HCT116 (cell line): ENCODE measurements around the gene SLC25A17. TPM values are rescaled to one million over a fixed set of nuclear protein-coding genes. Genes with fewer than 3 reads are reported as not detected.
"Not testable (repeated sequence)": the region's sequence is repeated elsewhere in the genome, so short reads cannot be mapped to it uniquely, and the experiment has no call there.

Source experiments
- ATAC-seq: fragments of 200-7000 bp; cut with Tn5 transposase; 2 replicates; pipeline ENCODE4 v1.9.1; 2020; ENCODE audit warnings: mild to moderate bottlenecking, moderate library complexity
- BruUV-seq: library from RNA; stranded (reverse); fragments of 400-500 nt; replicated peaks from 2 replicates; lab custom pipeline; 2021; lab: Mats Ljungman, UMichigan
- CTCF ChIA-PET: fragments of 300-600 bp; sonication (Branson Sonifier 250); formaldehyde crosslinking; loops from one replicate; lab custom pipeline; 2021; ENCODE audit warnings: antibody characterized with exemption; lab: Charles Lee
- POLR2A ChIA-PET: fragments of 300-600, 350-600 bp; sonication (Branson Sonifier 250); formaldehyde crosslinking; loops from one replicate; lab custom pipeline; 2021; ENCODE audit warnings: antibody characterized with exemption; lab: Charles Lee
- RAD21 ChIA-PET, 2 experiments: fragments of 300-600 bp; sonication (Branson Sonifier 250); formaldehyde crosslinking; loops; one replicate each; lab custom pipeline; 2023; ENCODE audit warnings: low total read pairs in 2 of 2; ENCODE audit not compliant: uncharacterized antibody in 2 of 2, unreplicated experiment in 2 of 2, low non-redundant PET in 1 of 2; lab: Charles Lee
- DNase-seq: peaks from one replicate; pipeline ENCODE4 v3.0.0-alpha.2; 2010; ENCODE audit warnings: low read depth, low spot score
- H2AFZ ChIP-seq: fragments of 200-600 bp; shearing (Covaris generic), sonication (generic); 2 replicates; pipeline ENCODE4 v1.6.1; 2017; ENCODE audit warnings: low read depth, mixed run types, mixed read lengths, antibody characterized with exemption, low read length; ENCODE audit not compliant: poor library complexity, severe bottlenecking
- H3K27ac ChIP-seq: 2 replicates; pipeline ENCODE4 v1.5.1; 2012; ENCODE audit warnings: low read depth, low read length
- H3K27me3 ChIP-seq: fragments of 200-600 bp; sonication (generic); 2 replicates; pipeline ENCODE4 v1.6.1; 2016; ENCODE audit warnings: mixed run types, low read length, mixed read lengths; ENCODE audit not compliant: insufficient read depth
- H3K36me3 ChIP-seq, 2 experiments: fragments of 200-500 bp in 1 of 2; fragments of 200-600 bp in 1 of 2; sonication (Bioruptor generic) in 1 of 2; sonication (generic) in 1 of 2; 2 replicates each; pipeline versions ENCODE4 v1.5.1 to v1.6.1; 2014 to 2016; ENCODE audit warnings: low read length in 2 of 2, inconsistent platforms in 1 of 2, mixed read lengths in 1 of 2, mixed run types in 1 of 2; ENCODE audit not compliant: insufficient read depth in 2 of 2, control insufficient read depth in 1 of 2
- H3K4me1 ChIP-seq, 2 experiments: fragments of 200-600 bp in 1 of 2; sonication (generic) in 1 of 2; 2 replicates each; pipeline versions ENCODE4 v1.5.1 to v1.6.1; 2012 to 2017; ENCODE audit warnings: low read length in 2 of 2, inconsistent platforms in 1 of 2, mild to moderate bottlenecking in 1 of 2, mixed read lengths in 1 of 2, mixed run types in 1 of 2, moderate library complexity in 1 of 2; ENCODE audit not compliant: insufficient read depth in 2 of 2, control insufficient read depth in 1 of 2
- H3K4me2 ChIP-seq: fragments of 200-600 bp; sonication (generic); 2 replicates; pipeline ENCODE4 v1.6.1; 2017; ENCODE audit warnings: mixed run types, low read length, mixed read lengths
- H3K4me3 ChIP-seq, 2 experiments: fragments of 200-600 bp in 1 of 2; sonication (generic) in 1 of 2; replicated peaks in 1 of 2; 2 replicates each; pipeline ENCODE4 v1.5.1; 2011 to 2016; ENCODE audit warnings: low read length in 2 of 2, control low read depth in 1 of 2, low read depth in 1 of 2, mild to moderate bottlenecking in 1 of 2, mixed read lengths in 1 of 2, mixed run types in 1 of 2
- H3K79me2 ChIP-seq: fragments of 200-600 bp; sonication (generic); 2 replicates; pipeline ENCODE4 v1.6.1; 2017; ENCODE audit warnings: mild to moderate bottlenecking, mixed run types, low read length, moderate library complexity, mixed read lengths; ENCODE audit not compliant: insufficient read depth
- H3K9ac ChIP-seq: fragments of 200-600 bp; sonication (generic); 2 replicates; pipeline ENCODE4 v1.6.1; 2016; ENCODE audit warnings: low read length, mixed read lengths
- H3K9me2 ChIP-seq: fragments of 200-600 bp; sonication (generic), shearing (Covaris generic); 2 replicates; pipeline ENCODE4 v1.6.1; 2017; ENCODE audit warnings: mixed run types, mild to moderate bottlenecking, moderate library complexity; ENCODE audit not compliant: insufficient read depth
- H3K9me3 ChIP-seq, 2 experiments: fragments of 200-500 bp in 1 of 2; fragments of 200-600 bp in 1 of 2; sonication (Bioruptor generic) in 1 of 2; sonication (generic) in 1 of 2; 2 replicates each; pipeline ENCODE4 v1.6.1; 2014 to 2017; ENCODE audit warnings: low read length in 2 of 2, mixed read lengths in 2 of 2, inconsistent platforms in 1 of 2, low read depth in 1 of 2, mild to moderate bottlenecking in 1 of 2, mixed run types in 1 of 2, moderate library complexity in 1 of 2; ENCODE audit not compliant: control insufficient read depth in 1 of 2, insufficient read depth in 1 of 2
- H4K20me1 ChIP-seq: fragments of 200-600 bp; sonication (generic), shearing (Covaris generic); 2 replicates; pipeline ENCODE4 v1.6.1; 2017; ENCODE audit warnings: mixed run types, mild to moderate bottlenecking, moderate library complexity; ENCODE audit not compliant: insufficient read depth
- EZH2 ChIP-seq: fragments of 200-600 bp; sonication (generic); IDR thresholded peaks from 2 replicates; pipeline ENCODE4 v1.6.1; 2017; ENCODE audit warnings: antibody characterized with exemption, mixed run types
- FOSL1 ChIP-seq: IDR thresholded peaks from 2 replicates; pipeline ENCODE4 v1.6.1; 2012; ENCODE audit warnings: low read depth
- JUND ChIP-seq: IDR thresholded peaks from 2 replicates; pipeline ENCODE4 v1.6.1; 2012
- intact Hi-C: fragments of 100-400 bp; cut with micrococcal nuclease; formaldehyde crosslinking; loops from 2 replicates; pipeline ENCODE4 v1.10.0; 2022
- total RNA-seq: library from RNA; stranded (reverse); gene quantifications from one replicate; pipeline ENCODE4 v1.2.1, GENCODE V29; 2021; ENCODE audit not compliant: unreplicated experiment

SLC25A17 gene
- total RNA-seq, 1 experiment from 2014 or later, result 16.6 TPM

DNA sequence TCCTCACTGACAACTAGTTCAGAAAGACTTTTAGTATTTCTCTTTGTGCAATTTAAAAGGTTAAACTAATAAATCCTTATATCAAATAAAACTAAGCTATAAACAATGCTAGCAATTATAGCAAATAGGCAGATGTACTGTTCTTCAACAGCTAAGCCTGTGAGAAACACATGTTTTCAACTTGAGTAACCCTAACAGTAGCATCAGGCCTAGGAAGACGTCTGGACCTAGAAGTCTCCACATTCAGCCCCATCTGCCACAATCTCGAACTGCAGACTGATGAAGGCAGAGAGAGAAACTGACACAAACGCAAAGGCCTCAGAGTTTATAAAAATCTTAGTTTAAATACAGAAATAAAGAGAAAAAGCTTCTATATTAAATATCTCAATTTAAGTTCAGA lies 34.8 kb upstream of the SLC25A17 start:
- ChIA-PET RAD21 (no interaction called here), POLR2A (no interaction called here), CTCF (no interaction called here)
- Histone ChIP-seq H3K4me1 (peaks cover 9 to 15% of the 10 kb centered on the region in 2 experiments), H3K36me3 (peaks cover 17 to 20% of the 10 kb centered on the region in 2 experiments; a peak in 3 of 4 replicates), H3K27ac (no peak overlapping the region), H3K9ac (no peak overlapping the region), H3K27me3 (no peaks in the 10 kb centered on the region), H3K4me3 (no peak overlapping the region), H2AFZ (no peak overlapping the region), H3K9me2 (no peaks in the 10 kb centered on the region), H4K20me1 (peaks cover 15% of the 10 kb centered on the region; the same call in 1 of the 2 replicates), H3K4me2 (no peak overlapping the region), H3K79me2 (peaks cover 95% of the 10 kb centered on the region), H3K9me3 (no peaks in the 10 kb centered on the region)
- no TSS peak for BruUV-seq
- intact Hi-C loops, result no loop called here
- no peak for DNase-seq
- ATAC-seq, result no peak
- TF ChIP-seq FOSL1, result no peak
- TF ChIP-seq EZH2, result no peak

- H3K4me1 ChIP-seq, result peaks cover 9 to 15% of the 10 kb centered on the region in 2 experiments
- H3K27ac ChIP-seq, result no peak overlapping the region
- no peaks in the 10 kb centered on the region for H3K27me3 ChIP-seq
- BruUV-seq, result no TSS peak
- H3K9ac ChIP-seq, result no peak overlapping the region
- no peak for ATAC-seq
- no peak overlapping the region for H3K4me3 ChIP-seq
- POLR2A ChIA-PET, result no interaction called here
- H2AFZ ChIP-seq, result no peak overlapping the region
- H3K79me2 ChIP-seq, result peaks cover 95% of the 10 kb centered on the region
- no peak overlapping the region for H3K4me2 ChIP-seq
- no peak for DNase-seq
- intact Hi-C loops, result no loop called here
- H3K9me3 ChIP-seq, result no peaks in the 10 kb centered on the region
- RAD21 ChIA-PET, result no interaction called here
- peaks cover 21 to 26% of the 10 kb centered on the region in 2 experiments; a peak in 3 of 4 replicates for H3K36me3 ChIP-seq
- peaks cover 19% of the 10 kb centered on the region; the same call in 1 of the 2 replicates for H4K20me1 ChIP-seq
- TF ChIP-seq FOSL1 (no peak), JUND (no peak)
- TF ChIP-seq, all 23 proteins: peak for 0
- CTCF ChIA-PET, result no interaction called here
- no peaks in the 10 kb centered on the region for H3K9me2 ChIP-seq
These were observed 34.2 kb upstream of the SLC25A17 start for GRCh38 chr22:40853333-40853732.

DNA sequence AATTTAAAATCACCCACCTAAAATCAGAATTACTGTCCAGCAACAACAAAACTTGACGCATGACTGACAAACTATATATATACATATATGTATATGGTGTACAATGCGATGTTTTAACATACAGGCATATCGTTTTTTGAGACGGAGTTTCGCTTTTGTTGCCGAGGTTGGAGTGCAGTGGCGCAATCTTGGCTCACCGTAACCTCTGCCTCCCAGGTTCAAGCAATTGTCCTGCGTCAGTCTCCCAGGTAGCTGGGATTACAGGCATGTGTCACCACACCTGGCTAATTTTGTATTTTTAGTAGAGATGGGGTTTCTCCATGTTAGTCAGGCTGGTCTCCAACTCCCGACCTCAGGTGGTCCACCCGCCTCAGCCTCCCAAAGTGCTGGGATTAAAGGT lies 26.7 kb upstream of the SLC25A17 start:
- CTCF ChIA-PET, H3K4me3 ChIP-seq, intact Hi-C loops, DNase-seq, H3K4me1 ChIP-seq, H3K9me2 ChIP-seq, H3K27me3 ChIP-seq, H3K9me3 ChIP-seq, H3K27ac ChIP-seq, H3K9ac ChIP-seq, BruUV-seq, RAD21 ChIA-PET, H3K4me2 ChIP-seq, H2AFZ ChIP-seq, ATAC-seq, POLR2A ChIA-PET: not testable (repeated sequence)
- Histone ChIP-seq H4K20me1 (peaks cover 18% of the 10 kb centered on the region; the same call in 1 of the 2 replicates), H3K79me2 (peaks cover 100% of the 10 kb centered on the region), H3K36me3 (peaks cover 55 to 62% of the 10 kb centered on the region in 2 experiments)
